ENCODE data around the gene LCMT1.

DNA sequence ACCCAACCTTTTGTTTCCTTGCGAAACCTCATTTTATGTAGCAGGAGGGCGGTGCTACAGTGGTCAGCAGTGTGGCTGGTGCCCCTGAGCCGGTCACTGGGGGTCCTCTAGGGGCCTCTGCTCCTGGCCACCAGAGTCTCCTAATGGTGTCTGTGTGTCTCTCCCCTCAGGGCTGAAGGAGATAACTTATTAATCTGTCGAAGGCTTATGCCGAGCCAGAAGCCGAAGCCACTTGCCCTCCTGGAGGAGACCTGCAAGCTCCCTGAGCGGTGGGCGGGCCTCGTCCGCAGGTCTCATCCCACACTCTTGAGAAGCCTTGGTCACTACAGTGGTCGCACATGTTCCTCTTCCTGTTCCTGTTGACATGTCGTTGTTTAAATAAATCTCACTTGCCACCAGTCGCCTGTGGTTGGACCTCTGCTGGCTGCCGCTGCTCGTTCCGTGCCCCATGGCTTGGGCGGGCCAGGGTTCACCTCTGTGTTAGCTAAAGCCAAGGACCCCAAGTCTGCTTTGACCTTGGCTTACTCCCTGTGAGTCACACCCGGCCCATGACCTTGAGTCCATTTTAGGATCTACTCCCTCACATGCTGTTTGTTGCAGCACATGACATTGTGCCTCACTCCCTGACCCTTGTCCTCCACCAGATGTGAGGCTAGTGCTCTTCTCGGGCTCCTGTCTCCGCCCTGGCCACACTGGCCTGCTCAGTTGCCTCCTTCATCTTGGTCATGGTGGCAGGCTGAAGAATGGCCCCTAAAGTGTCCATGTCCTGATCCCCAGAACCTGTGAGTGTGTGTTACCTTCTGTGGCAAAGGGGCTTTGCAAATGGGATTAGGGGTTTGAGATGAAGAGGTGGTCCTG lies 66.5 kb downstream of the LCMT1 start:
- no peak for TF ChIP-seq EP300 (conservative IDR thresholded peaks at IDR 0.05; ENCODE audit: poor library complexity, severe bottlenecking)
- TF ChIP-seq, protein P1, sequence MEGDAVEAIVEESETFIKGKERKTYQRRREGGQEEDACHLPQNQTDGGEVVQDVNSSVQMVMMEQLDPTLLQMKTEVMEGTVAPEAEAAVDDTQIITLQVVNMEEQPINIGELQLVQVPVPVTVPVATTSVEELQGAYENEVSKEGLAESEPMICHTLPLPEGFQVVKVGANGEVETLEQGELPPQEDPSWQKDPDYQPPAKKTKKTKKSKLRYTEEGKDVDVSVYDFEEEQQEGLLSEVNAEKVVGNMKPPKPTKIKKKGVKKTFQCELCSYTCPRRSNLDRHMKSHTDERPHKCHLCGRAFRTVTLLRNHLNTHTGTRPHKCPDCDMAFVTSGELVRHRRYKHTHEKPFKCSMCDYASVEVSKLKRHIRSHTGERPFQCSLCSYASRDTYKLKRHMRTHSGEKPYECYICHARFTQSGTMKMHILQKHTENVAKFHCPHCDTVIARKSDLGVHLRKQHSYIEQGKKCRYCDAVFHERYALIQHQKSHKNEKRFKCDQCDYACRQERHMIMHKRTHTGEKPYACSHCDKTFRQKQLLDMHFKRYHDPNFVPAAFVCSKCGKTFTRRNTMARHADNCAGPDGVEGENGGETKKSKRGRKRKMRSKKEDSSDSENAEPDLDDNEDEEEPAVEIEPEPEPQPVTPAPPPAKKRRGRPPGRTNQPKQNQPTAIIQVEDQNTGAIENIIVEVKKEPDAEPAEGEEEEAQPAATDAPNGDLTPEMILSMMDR (IDR thresholded peaks at IDR 0.05; ENCODE audit: poor library complexity, severe bottlenecking) = no peak

Measured in neural cell (in vitro differentiated cells).